IMR-90 (cell line): ENCODE results near the gene SLC8A1. TPM values are rescaled to one million over a fixed set of nuclear protein-coding genes. Genes with fewer than 3 reads are reported as not detected.

Experiments used
- ATAC-seq: fragments of 200-7000 bp; cut with Tn5 transposase; 2 replicates; pipeline ENCODE4 v1.9.1; 2020; ENCODE audit warnings: low read depth, mild to moderate bottlenecking, moderate library complexity
- BruUV-seq: library from RNA; stranded (reverse); fragments of 400-500 nt; replicated peaks from 2 replicates; lab custom pipeline; 2021; lab: Mats Ljungman, UMichigan
- CTCF ChIA-PET: fragments of 300-600 bp; formaldehyde crosslinking; extraction: SDS; loops from one replicate; lab custom pipeline; 2021; ENCODE audit warnings: antibody characterized with exemption; lab: Yijun Ruan, JAX
- POLR2A ChIA-PET: fragments of 300-600 bp; sonication (Branson Sonifier 250); formaldehyde crosslinking; loops from one replicate; lab custom pipeline; 2022; ENCODE audit warnings: antibody characterized with exemption; ENCODE audit not compliant: unreplicated experiment; lab: Charles Lee
- DNase-seq: peaks from one replicate; pipeline ENCODE4 v3.0.0; 2013
- H2AFZ ChIP-seq: replicated peaks from 2 replicates; pipeline ENCODE3; 2013; ENCODE audit warnings: low read length, mild to moderate bottlenecking; ENCODE audit not compliant: poor library complexity
- H2AK5ac ChIP-seq: 2 replicates; pipeline ENCODE4 v1.6.1; 2013; ENCODE audit warnings: low read depth, low read length, inconsistent platforms
- H2AK9ac ChIP-seq: replicated peaks from 2 replicates; pipeline ENCODE3; 2013; ENCODE audit warnings: mild to moderate bottlenecking, low read depth, low read length, moderate library complexity; ENCODE audit not compliant: poor library complexity
- H2BK120ac ChIP-seq: 2 replicates; pipeline ENCODE4 v1.6.1; 2013; ENCODE audit warnings: low read depth, low read length, inconsistent platforms
- H2BK15ac ChIP-seq: 3 replicates; pipeline ENCODE4 v1.6.1; 2013; ENCODE audit warnings: low read depth, low read length, inconsistent platforms
- H2BK20ac ChIP-seq: 2 replicates; pipeline ENCODE4 v1.6.1; 2013; ENCODE audit warnings: low read depth, mild to moderate bottlenecking, inconsistent platforms, low read length, moderate library complexity
- H2BK5ac ChIP-seq: 2 replicates; pipeline ENCODE4 v1.6.1; 2013; ENCODE audit warnings: mild to moderate bottlenecking, low read depth, low read length, inconsistent platforms; ENCODE audit not compliant: poor library complexity, severe bottlenecking
- H3K14ac ChIP-seq: replicated peaks from 2 replicates; pipeline ENCODE4 v1.6.1; 2013; ENCODE audit warnings: low read depth, low read length, inconsistent platforms
- H3K18ac ChIP-seq: 2 replicates; pipeline ENCODE4 v1.6.1; 2013; ENCODE audit warnings: low read depth, low read length, control low read depth
- H3K23ac ChIP-seq: 2 replicates; pipeline ENCODE4 v1.6.1; 2013; ENCODE audit warnings: low read depth, low read length, inconsistent platforms
- H3K27ac ChIP-seq: 2 replicates; pipeline ENCODE4 v1.5.1; 2013; ENCODE audit warnings: mild to moderate bottlenecking, control low read depth, low read length; ENCODE audit not compliant: insufficient read depth
- H3K27me3 ChIP-seq: 2 replicates; pipeline ENCODE4 v1.6.1; 2013; ENCODE audit warnings: low read length; ENCODE audit not compliant: control insufficient read depth, insufficient read depth
- H3K36me3 ChIP-seq: 2 replicates; pipeline ENCODE4 v1.6.1; 2013; ENCODE audit warnings: low read length, mixed read lengths; ENCODE audit not compliant: control insufficient read depth, insufficient read depth
- H3K4ac ChIP-seq: 2 replicates; pipeline ENCODE4 v1.6.1; 2013; ENCODE audit warnings: low read depth, low read length, inconsistent platforms
- H3K4me1 ChIP-seq: 2 replicates; pipeline ENCODE4 v1.6.1; 2013; ENCODE audit warnings: low read length, mixed read lengths; ENCODE audit not compliant: control insufficient read depth, insufficient read depth
- H3K4me2 ChIP-seq: 2 replicates; pipeline ENCODE4 v1.6.1; 2013; ENCODE audit warnings: low read depth, mild to moderate bottlenecking, control low read depth, low read length, moderate library complexity
- H3K4me3 ChIP-seq: 2 replicates; pipeline ENCODE4 v1.5.1; 2013; ENCODE audit warnings: low read depth, mild to moderate bottlenecking, control low read depth, low read length, moderate library complexity; ENCODE audit not compliant: insufficient read depth
- H3K56ac ChIP-seq: 2 replicates; pipeline ENCODE4 v1.6.1; 2013; ENCODE audit warnings: low read length, inconsistent platforms; ENCODE audit not compliant: insufficient read depth; ENCODE audit errors: extremely low read depth
- H3K79me1 ChIP-seq, 2 experiments: 2 replicates each; pipeline ENCODE4 v1.6.1; 2013; ENCODE audit warnings: low read length in 2 of 2, inconsistent platforms in 1 of 2, low read depth in 1 of 2
- H3K9ac ChIP-seq: 2 replicates; pipeline ENCODE4 v1.6.1; 2013; ENCODE audit warnings: low read depth, low read length, control low read depth
- H3K9me1 ChIP-seq: 2 replicates; pipeline ENCODE4 v1.6.1; 2013; ENCODE audit warnings: low read length, inconsistent platforms; ENCODE audit not compliant: insufficient read depth
- H3K9me3 ChIP-seq: 2 replicates; pipeline ENCODE4 v1.6.1; 2013; ENCODE audit warnings: low read length; ENCODE audit not compliant: control insufficient read depth, insufficient read depth
- H4K20me1 ChIP-seq: 2 replicates; pipeline ENCODE4 v1.6.1; 2013; ENCODE audit warnings: low read length, inconsistent platforms; ENCODE audit not compliant: insufficient read depth
- H4K5ac ChIP-seq: 2 replicates; pipeline ENCODE4 v1.6.1; 2013; ENCODE audit warnings: mild to moderate bottlenecking, low read depth, low read length, control low read depth
- H4K8ac ChIP-seq, 2 experiments: 2 replicates each; pipeline ENCODE4 v1.6.1; 2013; ENCODE audit warnings: low read depth in 2 of 2, low read length in 2 of 2, control low read depth in 1 of 2, inconsistent platforms in 1 of 2
- H4K91ac ChIP-seq: 2 replicates; pipeline ENCODE4 v1.6.1; 2013; ENCODE audit warnings: low read depth, low read length, inconsistent platforms; ENCODE audit not compliant: insufficient read depth
- BHLHE40 ChIP-seq: fragments of 150-350 bp; IDR thresholded peaks from 2 replicates; pipeline ENCODE4 v1.6.1; 2016; ENCODE audit warnings: mild to moderate bottlenecking, low read depth, low read length
- CEBPB ChIP-seq: IDR thresholded peaks from 2 replicates; pipeline ENCODE4 v1.6.1; 2012; ENCODE audit warnings: low read depth, low read length, improper control_type of control experiment
- CHD1 ChIP-seq: IDR thresholded peaks from 2 replicates; pipeline ENCODE4 v1.6.1; 2012; ENCODE audit warnings: low read depth, low read length, improper control_type of control experiment
- FOS ChIP-seq: fragments of 150-350 bp; IDR thresholded peaks from 2 replicates; pipeline ENCODE4 v1.6.1; 2016; ENCODE audit warnings: low read depth, low read length
- MAFK ChIP-seq: IDR thresholded peaks from 2 replicates; pipeline ENCODE4 v1.6.1; 2012; ENCODE audit warnings: low read depth, low read length, improper control_type of control experiment
- MAZ ChIP-seq: IDR thresholded peaks from 2 replicates; pipeline ENCODE4 v1.6.1; 2012; ENCODE audit warnings: low read depth, mild to moderate bottlenecking, low read length, improper control_type of control experiment, moderate library complexity, borderline replicate concordance
- NFE2L2 ChIP-seq: fragments of 150-350 bp; IDR thresholded peaks from 2 replicates; pipeline ENCODE4 v1.6.1; 2016; ENCODE audit warnings: low read depth, mild to moderate bottlenecking, low read length
- POLR2A ChIP-seq: IDR thresholded peaks from 2 replicates; pipeline ENCODE4 v1.6.1; 2012; ENCODE audit warnings: mild to moderate bottlenecking, low read depth, low read length
- RCOR1 ChIP-seq: IDR thresholded peaks from 2 replicates; pipeline ENCODE4 v1.6.1; 2012; ENCODE audit warnings: mild to moderate bottlenecking, low read length, improper control_type of control experiment; ENCODE audit not compliant: insufficient replicate concordance
- RFX5 ChIP-seq: IDR thresholded peaks from 2 replicates; pipeline ENCODE4 v1.8.0; 2012; ENCODE audit warnings: low read depth, mild to moderate bottlenecking, low read length, moderate library complexity
- SMC3 ChIP-seq: fragments of 150-350 bp; IDR thresholded peaks from 2 replicates; pipeline ENCODE4 v1.6.1; 2016; ENCODE audit warnings: low read depth, mild to moderate bottlenecking, antibody characterized with exemption, low read length, moderate library complexity
- WGBS, 2 experiments: methylation state at CpG; one replicate each; pipeline versions ENCODE4 v1.1.5 to v1.1.7; 2013; ENCODE audit warnings: missing lambda C conversion rate in 2 of 2; ENCODE audit not compliant: insufficient read length in 1 of 2; ENCODE audit errors: extremely low coverage in 2 of 2; 5-methylcytosine and 5-hydroxymethylcytosine counted together
- dilution Hi-C: fragments of 300-500 bp; cut with HindIII; formaldehyde crosslinking; loops from one replicate; pipeline ENCODE4 v1.14.3; 2018; ENCODE audit warnings: low sequenced_read_pairs; ENCODE audit not compliant: unreplicated experiment
- in situ Hi-C: fragments of 300-500 bp; cut with MboI; formaldehyde crosslinking; loops from 3 replicates; pipeline ENCODE4 v1.14.3; 2019; ENCODE audit warnings: low sequenced_read_pairs, inconsistent platforms, mixed read lengths
- intact Hi-C: fragments of 100-400 bp; cut with micrococcal nuclease; formaldehyde crosslinking; loops from 2 replicates; pipeline ENCODE4 v1.10.0; 2022
- polyA plus RNA-seq, 3 experiments: library from polyadenylated mRNA; depleted of rRNA; stranded (reverse); fragments of >200 nt; gene quantifications; 2 replicates each; pipeline ENCODE4 v1.2.3, GENCODE V29; 2012; ENCODE audit warnings: low replicate concordance in 1 of 3
- total RNA-seq: library from RNA; depleted of rRNA; stranded (reverse); fragments of >200 nt; gene quantifications from 2 replicates; pipeline ENCODE4 v1.2.3, GENCODE V29; 2012
- TF ChIP-seq, protein P1 (sequence below): fragments of 150-350 bp; IDR thresholded peaks from 2 replicates; pipeline ENCODE4 v1.6.1; 2016; ENCODE audit warnings: low read depth, mild to moderate bottlenecking, low read length, moderate library complexity, borderline replicate concordance
- TF ChIP-seq, protein P2 (sequence below): fragments of 150-350 bp; IDR thresholded peaks from 2 replicates; pipeline ENCODE4 v1.6.1; 2017; ENCODE audit warnings: mild to moderate bottlenecking, antibody characterized with exemption, low read length, low read depth

Gene SLC8A1
- total and polyA plus RNA-seq, 2 of the 4 experiments (the other 2 are of a cell fraction), result 7.7 to 57.0 TPM

DNA sequence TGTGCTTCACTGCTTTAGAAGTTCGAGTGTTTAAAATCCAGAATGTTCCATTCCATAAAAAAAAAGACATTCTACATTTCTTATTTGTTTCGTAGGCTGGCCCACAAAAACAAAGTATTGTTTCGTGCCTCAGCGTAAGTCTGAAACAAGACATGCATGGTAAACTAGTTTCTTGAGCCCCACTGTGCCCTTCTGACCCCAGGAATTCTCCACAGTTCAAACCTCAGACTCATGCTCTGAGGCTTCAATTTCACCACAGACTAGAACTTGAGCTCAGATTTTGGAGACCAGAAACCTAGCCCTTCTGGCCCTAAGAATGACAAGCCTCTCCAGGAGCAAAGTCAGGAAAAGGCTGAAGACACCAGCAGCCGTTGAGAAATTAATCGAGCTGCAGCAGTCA, 151.5 kb downstream of the SLC8A1 start:
- intact Hi-C loops (no loop called here), in situ Hi-C loops (no loop called here), dilution Hi-C loops (no loop called here)
- no peak overlapping the region for H4K8ac ChIP-seq
- H3K56ac ChIP-seq, result no peak overlapping the region
- H3K27ac ChIP-seq, result no peak overlapping the region
- no peak overlapping the region for H2BK15ac ChIP-seq
- no peaks in the 10 kb centered on the region; the same call in 1 of the 2 replicates for H3K4me1 ChIP-seq
- H3K14ac ChIP-seq, result 0 out of 2 replicates have a peak overlapping the region, but pooled peaks have one; percentile 4
- no peak overlapping the region for H2BK5ac ChIP-seq
- whole genome bisulfite sequencing, 2 experiments, result 67% methylated on average over 3 of the region's 6 CpGs; no CpG with 5 or more reads in 1 of the 2 experiments
- H2AK9ac ChIP-seq, result no peak overlapping the region
- BruUV-seq, result no TSS peak
- no peak overlapping the region for H2BK20ac ChIP-seq
- no peak overlapping the region for H3K4ac ChIP-seq
- no peak overlapping the region for H3K23ac ChIP-seq
- no peaks in the 10 kb centered on the region for H3K9me3 ChIP-seq
- H3K9me1 ChIP-seq, result no peaks in the 10 kb centered on the region; the same call in 1 of the 2 replicates
- H4K91ac ChIP-seq, result no peak overlapping the region
- H4K20me1 ChIP-seq, result no peaks in the 10 kb centered on the region; the same call in 1 of the 2 replicates
- H3K4me2 ChIP-seq, result no peak overlapping the region
- H3K27me3 ChIP-seq, result no peaks in the 10 kb centered on the region
- H2BK120ac ChIP-seq, result no peak overlapping the region
- no peak overlapping the region for H3K18ac ChIP-seq
- DNase-seq (no peak), ATAC-seq (no peak)
- CTCF ChIA-PET, result interaction anchor here (0.7 kb wide), 1 partner anchor 495 kb away, joined by 4 read pairs; no protein-coding TSS in a partner anchor
- peaks cover 4 to 20% of the 10 kb centered on the region in 2 experiments; a peak in 2 of 4 replicates for H3K79me1 ChIP-seq
- H3K4me3 ChIP-seq, result no peak overlapping the region
- H2AFZ ChIP-seq, result no peak overlapping the region
- H4K5ac ChIP-seq, result no peak overlapping the region
- no peaks in the 10 kb centered on the region for H3K36me3 ChIP-seq
- peak overlapping the region; percentile 12; the same call in 1 of the 2 replicates for H2AK5ac ChIP-seq
- TF ChIP-seq POLR2A (no peak), FOS (no peak), CEBPB (no peak), BHLHE40 (no peak), RFX5 (no peak), SMC3 (no peak), MAFK (no peak), MAZ (no peak), RCOR1 (no peak), CHD1 (no peak), NFE2L2 (no peak)
- TF ChIP-seq, protein P1, sequence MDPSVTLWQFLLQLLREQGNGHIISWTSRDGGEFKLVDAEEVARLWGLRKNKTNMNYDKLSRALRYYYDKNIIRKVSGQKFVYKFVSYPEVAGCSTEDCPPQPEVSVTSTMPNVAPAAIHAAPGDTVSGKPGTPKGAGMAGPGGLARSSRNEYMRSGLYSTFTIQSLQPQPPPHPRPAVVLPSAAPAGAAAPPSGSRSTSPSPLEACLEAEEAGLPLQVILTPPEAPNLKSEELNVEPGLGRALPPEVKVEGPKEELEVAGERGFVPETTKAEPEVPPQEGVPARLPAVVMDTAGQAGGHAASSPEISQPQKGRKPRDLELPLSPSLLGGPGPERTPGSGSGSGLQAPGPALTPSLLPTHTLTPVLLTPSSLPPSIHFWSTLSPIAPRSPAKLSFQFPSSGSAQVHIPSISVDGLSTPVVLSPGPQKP, result no peak
- TF ChIP-seq, protein P2, sequence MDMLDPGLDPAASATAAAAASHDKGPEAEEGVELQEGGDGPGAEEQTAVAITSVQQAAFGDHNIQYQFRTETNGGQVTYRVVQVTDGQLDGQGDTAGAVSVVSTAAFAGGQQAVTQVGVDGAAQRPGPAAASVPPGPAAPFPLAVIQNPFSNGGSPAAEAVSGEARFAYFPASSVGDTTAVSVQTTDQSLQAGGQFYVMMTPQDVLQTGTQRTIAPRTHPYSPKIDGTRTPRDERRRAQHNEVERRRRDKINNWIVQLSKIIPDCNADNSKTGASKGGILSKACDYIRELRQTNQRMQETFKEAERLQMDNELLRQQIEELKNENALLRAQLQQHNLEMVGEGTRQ, result no peak
- H3K9ac ChIP-seq, result no peak overlapping the region
- POLR2A ChIA-PET, result no interaction called here
